ENCODE data around the gene MRPL28. TPM values are rescaled to one million over a fixed set of nuclear protein-coding genes. Genes with fewer than 3 reads are reported as not detected.
"Not testable (repeated sequence)": the region's sequence is repeated elsewhere in the genome, so short reads cannot be mapped to it uniquely, and the experiment has no call there.

Gene MRPL28
- total RNA-seq, 1 donor from 2014 or later, result 112 TPM

DNA sequence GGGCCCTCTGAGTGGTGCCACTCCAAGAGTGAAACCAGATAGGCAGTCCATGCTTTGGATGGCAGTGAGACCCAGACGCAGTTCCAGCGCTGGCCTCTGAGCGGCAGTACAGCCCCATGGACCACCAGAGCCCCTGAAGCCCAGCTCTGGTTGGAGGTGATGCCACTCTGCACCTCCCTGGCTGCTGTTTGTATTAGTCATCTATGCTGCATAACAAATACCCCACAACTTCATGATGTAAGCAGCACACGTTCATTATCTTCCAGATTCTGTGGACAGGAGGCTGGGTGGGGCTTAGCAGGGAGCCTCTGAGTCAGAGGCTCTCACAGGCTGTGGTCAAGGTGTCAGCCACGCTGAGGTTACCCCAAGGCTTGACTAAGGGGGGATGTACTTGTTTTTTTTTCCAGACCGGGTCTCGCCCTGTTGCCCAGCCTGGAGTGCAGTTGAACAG lies 21.6 kb upstream of the MRPL28 start:
- no peak for DNase-seq (ENCODE audit: extremely low read depth, low read depth, low spot score)

- DNase-seq (ENCODE audit: extremely low read depth, low read depth, low spot score), result no peak
Measured at GRCh38 chr16:389352-389751, 19.0 kb upstream of the MRPL28 start.

DNA sequence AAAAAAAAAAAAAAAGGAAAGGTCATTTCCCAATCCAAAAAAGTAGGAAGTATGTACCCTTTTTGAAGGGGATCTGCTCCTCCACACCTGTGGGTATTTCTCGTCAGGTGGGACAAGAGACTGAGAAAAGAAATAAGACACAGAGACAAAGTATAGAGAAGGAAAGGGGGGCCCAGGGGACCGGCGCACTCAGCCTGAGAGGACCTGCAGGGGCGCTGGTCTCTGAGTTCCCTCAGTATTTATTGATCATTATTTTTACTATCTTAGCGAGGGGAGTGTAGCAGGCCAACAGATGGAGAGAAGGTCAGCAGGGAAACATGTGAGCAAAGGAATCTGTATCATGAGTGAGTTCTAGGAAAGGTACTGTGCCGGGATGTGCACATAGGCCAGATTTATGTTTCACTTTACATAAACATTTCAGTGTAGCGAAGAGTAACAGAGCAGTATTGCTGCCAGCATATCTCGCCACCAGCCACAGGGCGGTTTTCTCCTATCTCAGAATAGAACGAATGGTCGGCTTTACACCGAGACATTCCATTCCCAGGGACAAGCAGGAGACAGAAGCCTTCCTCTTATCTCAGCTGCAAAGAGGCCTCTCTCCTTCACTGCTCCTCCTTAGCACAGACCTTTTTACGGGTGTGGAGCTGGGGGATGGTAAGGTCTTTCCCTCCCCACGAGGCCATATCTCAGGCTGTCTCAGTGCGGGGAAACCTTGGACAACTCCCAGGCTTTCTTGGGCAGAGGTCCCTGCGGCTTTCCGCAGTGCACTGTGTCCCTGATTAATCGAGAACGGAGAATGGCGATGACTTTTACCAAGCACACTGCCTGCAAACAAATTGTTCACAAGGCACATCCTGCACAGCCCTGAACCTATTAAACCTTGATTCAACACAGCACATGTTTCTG lies 17.7 kb upstream of the MRPL28 start:
- DNase-seq (ENCODE audit: extremely low read depth, low read depth, low spot score), result not testable (repeated sequence)

DNA sequence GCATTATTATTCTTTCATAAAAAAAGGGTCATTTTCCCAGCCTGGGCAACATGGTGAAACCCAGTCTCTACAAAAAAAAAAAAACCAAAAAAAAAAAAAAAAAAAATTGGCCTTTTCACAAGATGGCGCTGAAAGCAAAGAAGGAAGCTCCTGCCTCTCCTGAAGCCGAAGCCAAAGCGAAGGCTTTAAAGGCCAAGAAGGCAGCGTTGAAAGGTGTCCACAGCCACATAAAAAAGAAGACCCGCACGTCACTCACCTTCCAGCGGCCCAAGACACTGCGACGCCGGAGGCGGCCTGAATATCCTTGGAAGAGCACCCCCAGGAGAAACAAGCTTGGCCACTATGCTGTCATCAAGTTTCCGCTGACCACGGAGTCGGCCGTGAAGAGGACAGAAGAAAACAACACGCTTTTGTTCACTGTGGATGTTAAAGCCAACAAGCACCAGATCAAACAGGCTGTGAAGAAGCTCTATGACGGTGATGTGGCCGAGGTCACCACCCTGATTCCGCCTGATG lies 16.4 kb upstream of the MRPL28 start:
- no peak for DNase-seq (ENCODE audit: extremely low read depth, low read depth, low spot score)

- no peak for DNase-seq (ENCODE audit: extremely low read depth, low read depth, low spot score)
Measured at GRCh38 chr16:383326-384051, 13.2 kb upstream of the MRPL28 start.

- DNase-seq (ENCODE audit: extremely low read depth, low read depth, low spot score), result no peak
Measured at GRCh38 chr16:381789-382717, 11.7 kb upstream of the MRPL28 start, which contains the start of gene PGAP6. TSS of gene PGAP6 (minus strand) at chr16:381978. CDS start at chr16:381821, 157 bp downstream.

GRCh38 chr16:381012-381788 lies 10.9 kb upstream of the MRPL28 start:
- no peak for DNase-seq (ENCODE audit: extremely low read depth, low read depth, low spot score)

DNA sequence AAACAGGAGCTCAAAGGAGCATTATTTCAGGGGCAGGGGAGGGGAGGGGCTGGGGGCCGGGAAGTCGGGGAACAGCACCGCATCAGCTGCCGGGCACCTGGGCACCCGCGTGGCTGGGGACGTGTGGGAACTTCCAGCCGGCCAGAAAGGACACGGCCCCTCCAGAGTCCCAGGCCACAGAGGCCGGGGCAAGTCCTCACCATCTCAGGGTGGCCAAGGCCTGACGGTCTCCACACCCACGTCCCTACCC lies 10.3 kb upstream of the MRPL28 start:
- no peak for DNase-seq (ENCODE audit: extremely low read depth, low read depth, low spot score)

GRCh38 chr16:379961-380761 lies 9.8 kb upstream of the MRPL28 start:
- no peak for DNase-seq (ENCODE audit: extremely low read depth, low read depth, low spot score)

GRCh38 chr16:379183-379960 lies 9.0 kb upstream of the MRPL28 start:
- DNase-seq (ENCODE audit: extremely low read depth, low read depth, low spot score), result no peak

GRCh38 chr16:378821-379182 lies 8.5 kb upstream of the MRPL28 start:
- DNase-seq (ENCODE audit: extremely low read depth, low read depth, low spot score), result no peak

DNA sequence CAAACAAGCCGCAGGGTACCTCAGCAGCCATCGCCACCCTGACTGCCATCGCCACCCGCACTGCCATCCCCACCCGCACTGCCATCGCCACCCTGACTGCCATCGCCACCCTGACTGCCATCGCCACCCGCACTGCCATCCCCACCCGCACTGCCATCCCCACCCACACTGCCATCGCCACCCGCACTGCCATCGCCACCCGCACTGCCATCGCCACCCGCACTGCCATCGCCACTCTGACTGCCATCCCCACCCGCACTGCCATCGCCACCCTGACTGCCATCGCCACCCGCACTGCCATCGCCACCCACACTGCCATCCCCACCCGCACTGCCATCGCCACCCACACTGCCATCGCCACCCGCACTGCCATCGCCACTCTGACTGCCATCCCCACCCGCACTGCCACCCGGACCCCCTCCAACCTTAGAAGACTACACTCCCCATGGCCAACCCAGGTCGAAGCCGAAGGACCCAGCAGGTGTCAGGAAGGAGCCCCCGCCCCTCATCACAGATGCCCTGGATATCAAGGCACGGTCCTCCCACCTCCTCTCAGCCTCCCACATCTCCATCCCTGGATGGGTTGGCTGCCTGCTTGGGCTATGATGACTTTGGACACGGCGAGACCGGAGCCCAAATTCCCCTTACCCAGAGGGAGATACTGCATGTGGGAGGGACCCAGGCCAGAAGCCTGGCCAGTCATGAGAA lies 7.9 kb upstream of the MRPL28 start:
- not testable (repeated sequence) for DNase-seq (ENCODE audit: extremely low read depth, low read depth, low spot score)

- DNase-seq (ENCODE audit: extremely low read depth, low read depth, low spot score), result no peak
Measured at GRCh38 chr16:377419-377951, 7.1 kb upstream of the MRPL28 start.

GRCh38 chr16:376817-377418 lies 6.6 kb upstream of the MRPL28 start:
- no peak for DNase-seq (ENCODE audit: extremely low read depth, low read depth, low spot score)

DNA sequence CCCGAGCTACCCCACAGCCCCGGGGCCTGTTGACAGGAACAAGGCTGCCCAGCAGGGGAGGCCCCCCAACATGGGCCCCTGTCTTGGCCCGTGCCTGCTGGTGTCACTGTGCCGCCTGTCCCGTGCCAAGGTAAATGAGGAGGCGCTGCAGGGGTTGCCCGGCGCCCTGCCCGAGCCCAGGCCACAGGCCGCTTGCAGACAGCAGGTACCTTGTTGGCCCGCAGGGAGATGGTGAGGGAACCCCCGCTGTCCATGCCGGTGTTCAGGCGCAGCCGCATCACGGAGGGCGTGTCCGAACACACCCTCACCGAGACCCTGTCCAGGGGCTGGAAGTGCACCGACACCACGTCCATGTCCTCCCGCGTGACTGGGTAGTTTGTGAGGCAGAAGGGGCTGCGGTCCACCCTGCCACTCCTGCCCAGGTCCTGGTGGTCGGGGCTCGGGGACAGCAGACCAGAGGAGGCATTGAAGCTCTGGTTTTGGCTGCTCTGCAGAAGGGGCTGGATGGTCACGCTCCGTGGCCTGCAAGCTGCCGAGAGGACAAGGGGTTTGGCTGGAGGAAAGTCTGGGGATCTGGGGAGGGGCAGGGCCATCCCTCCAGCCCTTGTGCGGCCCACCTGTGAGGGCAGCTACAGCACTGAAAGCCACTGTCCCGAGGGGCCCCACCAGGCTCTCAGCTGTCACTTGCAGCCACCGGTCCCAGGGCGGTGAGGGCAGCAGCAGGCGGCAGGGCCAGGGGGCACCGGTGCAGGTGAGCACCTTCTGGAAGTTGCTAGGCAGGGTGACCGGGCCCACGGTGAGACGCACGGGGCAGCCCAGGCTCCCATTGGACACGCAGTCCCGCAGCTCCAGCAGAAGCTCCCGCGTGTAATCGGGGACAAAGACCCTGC lies 5.8 kb upstream of the MRPL28 start:
- no peak for DNase-seq (ENCODE audit: extremely low read depth, low read depth, low spot score)

DNA sequence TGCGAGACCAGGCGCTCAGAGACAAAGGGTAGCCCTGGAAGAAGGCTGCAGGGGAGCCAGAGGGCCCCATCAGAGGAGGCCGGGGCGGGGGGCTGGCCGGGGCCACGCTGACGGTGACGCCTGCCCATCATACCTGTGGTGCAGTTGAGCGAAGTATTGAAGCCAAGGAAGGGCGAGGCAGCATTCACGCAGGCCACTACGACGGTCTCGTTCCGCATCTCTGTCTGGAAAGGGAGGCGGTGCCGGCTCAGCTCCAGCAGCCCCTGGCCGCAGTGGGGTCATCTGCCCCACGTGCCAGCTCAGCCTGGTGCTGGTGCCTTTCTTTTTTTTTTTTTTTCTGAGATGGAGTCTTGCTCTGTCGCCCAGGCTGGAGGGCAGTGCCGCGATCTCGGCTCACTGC lies 4.9 kb upstream of the MRPL28 start:
- no peak for DNase-seq (ENCODE audit: extremely low read depth, low read depth, low spot score)
